HG02981 (cell line): ENCODE measurements around the gene SH3GLB2.
"Not testable (repeated sequence)": the region's sequence is repeated elsewhere in the genome, so short reads cannot be mapped to it uniquely, and the experiment has no call there.

Experiments used
- ATAC-seq: cut with Tn5 transposase; IDR thresholded peaks from one replicate; pipeline ENCODE4 v1.9.1; 2021; ENCODE audit warnings: mild to moderate bottlenecking, moderate library complexity; ENCODE audit not compliant: unreplicated experiment

The SH3GLB2 gene

GRCh38 chr9:129004173-129004572 is 24.0 kb downstream of the SH3GLB2 start:
- not testable (repeated sequence) for ATAC-seq

GRCh38 chr9:129002992-129003391 is 25.1 kb downstream of the SH3GLB2 start:
- ATAC-seq, result no peak

GRCh38 chr9:129001504-129002325 is 26.4 kb downstream of the SH3GLB2 start:
- no peak for ATAC-seq

- no peak for ATAC-seq
These were observed 28.4 kb downstream of the SH3GLB2 start for GRCh38 chr9:128999581-129000206.

- no peak for ATAC-seq
These were observed 29.7 kb downstream of the SH3GLB2 start for GRCh38 chr9:128998462-128998861.

GRCh38 chr9:128995791-128996190 is 32.3 kb downstream of the SH3GLB2 start:
- no peak for ATAC-seq

- no peak for ATAC-seq
These were observed 35.1 kb downstream of the SH3GLB2 start for GRCh38 chr9:128992995-128993394.

- no peak for ATAC-seq
These were observed 40.3 kb downstream of the SH3GLB2 start for GRCh38 chr9:128987805-128988204.

GRCh38 chr9:128986671-128987070 is 41.5 kb downstream of the SH3GLB2 start:
- ATAC-seq, result no peak

GRCh38 chr9:128983536-128983935 is 44.6 kb downstream of the SH3GLB2 start:
- ATAC-seq, result no peak

- no peak for ATAC-seq
These were observed 49.0 kb downstream of the SH3GLB2 start for GRCh38 chr9:128979111-128979510.

- ATAC-seq, result no peak
These were observed 55.2 kb downstream of the SH3GLB2 start for GRCh38 chr9:128972956-128973355.

- ATAC-seq, result no peak
These were observed 58.6 kb downstream of the SH3GLB2 start for GRCh38 chr9:128969491-128969890.

- ATAC-seq, result not testable (repeated sequence)
These were observed 66.7 kb downstream of the SH3GLB2 start for GRCh38 chr9:128961403-128961802.
